Endometrial microvascular endothelial cells (primary cell): ENCODE data around the gene CPNE1. TPM values are rescaled to one million over a fixed set of nuclear protein-coding genes. Genes with fewer than 3 reads are reported as not detected.

ENCODE experiments used
- in situ Hi-C: cut with HindIII; loops from 2 replicates; pipeline ENCODE4 v1.10.0; 2017; ENCODE audit warnings: low sequenced_read_pairs, low pct_unique_long_range_greater_than_20kb; ENCODE audit errors: inconsistent ontology term
- total RNA-seq: library from RNA; depleted of rRNA; stranded (reverse); fragments of >200 nt; gene quantifications from one replicate; pipeline ENCODE4 v1.2.3, GENCODE V29; 2015; ENCODE audit errors: inconsistent ontology term

CPNE1 gene
- total RNA-seq, 1 donor from 2014 or later = 157 TPM

- in situ Hi-C loops = no loop called here
These were observed 58.6 kb downstream of the CPNE1 start for GRCh38 chr20:35606127-35606526.

- in situ Hi-C loops = no loop called here
These were observed 60.3 kb downstream of the CPNE1 start for GRCh38 chr20:35604449-35604747.

GRCh38 chr20:35603695-35604448, 60.8 kb downstream of the CPNE1 start:
- in situ Hi-C loops = no loop called here

GRCh38 chr20:35602851-35603495, 61.7 kb downstream of the CPNE1 start:
- in situ Hi-C loops = no loop called here

- in situ Hi-C loops = no loop called here
These were observed 62.7 kb downstream of the CPNE1 start for GRCh38 chr20:35601990-35602389.

- in situ Hi-C loops = no loop called here
These were observed 63.4 kb downstream of the CPNE1 start for GRCh38 chr20:35600993-35601973.

- in situ Hi-C loops = no loop called here
These were observed 64.3 kb downstream of the CPNE1 start for GRCh38 chr20:35600176-35600992.

- in situ Hi-C loops = no loop called here
These were observed 65.0 kb downstream of the CPNE1 start for GRCh38 chr20:35599776-35600120.

GRCh38 chr20:35598899-35599775, 65.6 kb downstream of the CPNE1 start:
- in situ Hi-C loops = no loop called here

GRCh38 chr20:35598476-35598875, 66.2 kb downstream of the CPNE1 start:
- in situ Hi-C loops = no loop called here

- in situ Hi-C loops = no loop called here
These were observed 67.5 kb downstream of the CPNE1 start for GRCh38 chr20:35597186-35597585.

- in situ Hi-C loops = no loop called here
These were observed 68.8 kb downstream of the CPNE1 start for GRCh38 chr20:35595901-35596300.

- in situ Hi-C loops = no loop called here
These were observed 69.2 kb downstream of the CPNE1 start for GRCh38 chr20:35595456-35595855.

GRCh38 chr20:35592339-35592974, 72.2 kb downstream of the CPNE1 start:
- in situ Hi-C loops = no loop called here

GRCh38 chr20:35588397-35588796, 76.3 kb downstream of the CPNE1 start:
- in situ Hi-C loops = no loop called here

GRCh38 chr20:35587436-35587835, 77.3 kb downstream of the CPNE1 start:
- in situ Hi-C loops = no loop called here

- in situ Hi-C loops = no loop called here
These were observed 77.8 kb downstream of the CPNE1 start for GRCh38 chr20:35586751-35587425.
